Activated CD4-positive, alpha-beta T cell treated with anti-CD3 and anti-CD28 coated beads for 48 hours (primary cell): ENCODE results near the gene XRCC4.
"Not testable (repeated sequence)": the region's sequence is repeated elsewhere in the genome, so short reads cannot be mapped to it uniquely, and the experiment has no call there.

Experiments used
- DNase-seq: peaks from one replicate; pipeline ENCODE4 v3.0.0-alpha.2; 2020

XRCC4 gene

DNA sequence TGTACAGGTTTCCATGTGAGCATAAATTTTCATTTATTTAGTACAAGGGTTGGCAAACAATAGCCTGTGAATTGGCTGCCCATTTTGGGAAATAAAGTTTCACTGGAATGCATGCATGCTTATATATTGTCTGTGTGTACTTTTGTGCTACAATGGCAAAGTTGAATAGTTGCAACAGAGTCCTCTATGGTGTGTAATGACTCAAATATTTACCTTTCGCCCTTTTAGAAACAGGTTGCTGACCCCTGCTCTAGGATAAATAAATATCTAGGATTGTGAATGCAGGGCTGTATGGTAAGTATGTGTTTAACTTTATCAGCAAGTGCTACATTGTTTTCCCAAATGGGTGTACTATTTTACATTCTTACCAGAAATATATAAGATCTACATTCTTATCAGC is 47.2 kb downstream of the XRCC4 start:
- DNase-seq, result no peak

- DNase-seq, result no peak
Measured at GRCh38 chr5:83125560-83125959, 48.2 kb downstream of the XRCC4 start.

DNA sequence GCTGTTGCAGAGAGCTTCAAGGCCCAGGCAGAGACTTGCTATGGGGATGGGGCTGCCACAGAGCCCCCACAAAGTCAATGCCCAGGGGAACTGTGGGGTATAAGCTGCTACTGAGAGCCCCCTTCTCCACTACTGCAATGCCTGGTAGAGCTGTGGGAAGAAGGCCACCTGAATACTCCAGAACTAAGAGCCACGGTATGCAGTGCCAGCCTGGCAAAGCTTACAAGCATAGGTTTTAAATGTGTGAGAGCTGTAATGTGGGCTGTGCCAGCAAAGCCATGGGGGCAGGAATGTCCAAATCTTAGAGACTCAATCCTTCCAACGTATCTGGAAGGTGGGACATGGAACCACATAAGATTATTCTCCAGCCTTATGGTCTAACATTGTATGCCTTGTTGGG is 49.2 kb downstream of the XRCC4 start:
- no peak for DNase-seq

DNA sequence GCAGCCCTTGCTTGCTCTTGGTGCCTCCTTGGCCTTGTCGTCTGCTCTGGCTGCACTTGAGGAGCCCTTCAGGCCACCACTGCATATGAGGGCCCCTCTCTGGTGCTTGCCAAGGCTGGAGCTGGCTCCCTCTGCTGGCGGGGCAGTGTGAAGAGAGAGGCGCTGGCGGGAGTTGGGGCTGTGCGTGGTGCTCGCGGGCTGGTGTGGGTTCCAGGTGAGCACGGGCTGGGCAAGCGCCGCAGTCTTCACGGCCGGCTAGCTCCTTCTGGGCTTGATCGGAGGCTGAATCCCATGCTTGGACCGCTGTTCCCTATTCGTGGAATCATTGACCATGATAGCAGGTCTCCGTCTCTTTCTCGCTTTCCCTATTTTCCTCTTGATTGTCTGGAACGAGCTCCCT is 56.5 kb downstream of the XRCC4 start:
- DNase-seq, result no peak

DNA sequence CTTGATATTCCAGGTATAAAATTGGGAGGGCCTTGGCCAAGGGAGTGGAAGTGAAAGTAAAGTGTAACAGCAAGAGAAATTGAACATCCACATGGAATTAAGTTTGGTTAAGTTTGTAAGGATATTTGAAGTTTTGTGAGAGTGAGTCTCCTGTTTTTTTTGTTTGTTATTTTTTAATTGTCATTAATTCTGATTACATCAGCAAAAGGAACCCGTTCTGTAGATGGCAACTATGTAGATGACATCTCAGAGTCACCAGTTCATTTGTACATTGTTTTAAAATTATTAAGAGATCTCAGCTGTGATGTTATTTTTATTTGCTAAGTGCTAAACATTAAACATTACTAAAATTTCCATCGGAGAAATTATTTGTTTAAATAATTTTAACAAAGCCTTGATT is 65.2 kb downstream of the XRCC4 start:
- no peak for DNase-seq

- no peak for DNase-seq
Measured at GRCh38 chr5:83145241-83145640, 67.9 kb downstream of the XRCC4 start.

DNA sequence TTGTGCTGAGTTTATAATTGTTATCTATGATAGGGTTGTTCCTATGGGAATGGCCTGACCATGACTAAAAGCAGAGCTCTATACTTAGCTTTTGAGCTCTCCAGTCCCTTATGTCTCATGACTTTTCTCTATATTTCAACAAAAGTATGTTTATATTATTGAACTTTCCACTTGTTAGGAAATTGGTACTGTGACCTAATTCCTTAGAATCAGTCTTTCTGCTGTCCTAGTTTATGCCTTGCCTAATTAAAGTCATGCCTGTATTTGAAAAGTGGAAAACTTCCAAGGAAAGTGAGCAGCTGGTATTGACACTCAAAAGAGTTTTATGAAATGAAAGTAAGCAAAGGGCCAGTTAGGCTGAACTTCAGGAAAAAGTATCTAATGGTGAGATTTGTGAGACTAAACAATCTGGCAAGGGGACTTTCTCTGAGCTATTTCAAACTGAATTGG is 68.6 kb downstream of the XRCC4 start:
- no peak for DNase-seq

- DNase-seq, result no peak
Measured at GRCh38 chr5:83146441-83146840, 69.1 kb downstream of the XRCC4 start.

- DNase-seq, result no peak
Measured at GRCh38 chr5:83147593-83147992, 70.2 kb downstream of the XRCC4 start.

DNA sequence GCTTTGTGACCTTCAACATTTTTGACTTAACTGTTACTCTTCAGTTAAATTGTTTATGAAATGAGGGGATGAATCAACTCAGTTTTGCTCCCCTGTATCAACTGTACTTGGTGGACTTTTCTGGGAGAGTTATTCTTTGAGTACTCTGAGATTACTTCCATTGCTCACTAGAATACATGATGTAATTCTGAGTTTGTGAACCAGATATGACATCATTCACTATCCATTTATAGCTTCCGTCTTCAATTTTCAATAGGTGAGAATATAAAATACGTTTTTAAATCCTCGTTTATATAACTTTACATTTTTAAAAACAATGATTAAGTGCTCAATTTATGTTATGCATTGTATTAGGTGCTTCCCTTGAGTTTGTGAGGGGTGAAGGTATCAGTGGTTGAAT is 71.0 kb downstream of the XRCC4 start:
- DNase-seq, result no peak

DNA sequence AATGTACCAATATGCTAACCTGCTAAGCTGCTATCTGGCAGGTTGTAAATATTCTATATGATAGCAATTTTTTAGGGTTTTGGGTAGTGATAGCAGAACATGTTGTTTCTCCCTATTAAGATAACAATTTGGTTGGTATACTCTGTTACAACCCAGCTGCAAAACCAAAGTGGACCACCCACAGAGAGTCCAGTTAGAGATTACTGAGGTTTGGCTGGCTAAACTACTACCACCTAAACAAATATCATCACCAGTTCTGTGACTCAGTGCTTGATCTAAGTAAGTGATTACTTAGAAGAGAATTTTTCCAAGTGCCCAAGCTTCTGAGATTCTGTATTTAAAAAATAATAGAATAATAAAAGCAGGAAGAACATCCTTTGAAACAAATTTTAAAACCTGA is 72.3 kb downstream of the XRCC4 start:
- no peak for DNase-seq

DNA sequence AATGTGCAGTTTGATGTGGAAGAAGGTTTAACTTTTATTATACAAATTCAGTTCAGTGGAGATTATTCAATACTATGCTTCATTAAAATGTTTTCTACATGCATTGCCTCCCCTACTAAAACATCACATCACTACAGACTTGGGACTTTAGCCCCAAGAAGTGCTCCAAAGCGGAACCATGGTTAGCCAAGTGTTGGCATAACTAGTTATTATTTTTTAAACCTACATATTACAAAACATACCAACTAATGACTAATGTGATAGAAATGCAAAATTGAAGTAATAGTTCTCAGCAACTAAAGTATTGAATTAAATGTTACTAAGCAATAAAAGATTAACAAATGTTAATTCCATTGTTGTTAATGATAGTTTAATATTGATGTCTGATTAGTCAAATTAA is 74.5 kb downstream of the XRCC4 start:
- DNase-seq, result no peak

- not testable (repeated sequence) for DNase-seq
Measured at GRCh38 chr5:83152996-83153395, 75.6 kb downstream of the XRCC4 start.

GRCh38 chr5:83156001-83156400 is 78.7 kb downstream of the XRCC4 start:
- DNase-seq, result no peak

- no peak for DNase-seq
Measured at GRCh38 chr5:83157163-83157562, 79.8 kb downstream of the XRCC4 start.

GRCh38 chr5:83162601-83163000 is 85.3 kb downstream of the XRCC4 start:
- no peak for DNase-seq

GRCh38 chr5:83167538-83167937 is 90.2 kb downstream of the XRCC4 start:
- DNase-seq, result no peak

- no peak for DNase-seq
Measured at GRCh38 chr5:83169571-83170337, 92.4 kb downstream of the XRCC4 start.

DNA sequence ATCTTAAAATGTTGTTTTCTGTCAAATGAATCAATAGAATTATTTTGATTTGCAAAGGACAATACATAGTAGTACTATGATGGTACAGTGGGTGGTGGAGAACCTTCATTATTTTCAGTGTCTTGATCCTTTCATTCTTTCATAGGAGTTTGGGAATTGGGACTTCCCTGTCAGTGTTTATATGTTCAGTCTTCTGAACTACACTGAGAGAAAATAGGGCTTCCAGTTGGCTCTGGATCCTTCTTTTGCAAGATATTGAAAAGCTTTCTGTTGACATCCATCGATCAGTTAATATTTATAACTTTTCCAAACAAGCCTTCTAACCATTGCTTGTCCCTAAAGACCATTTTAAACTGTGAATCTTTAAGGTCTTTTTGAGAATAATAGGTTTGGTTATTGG is 94.7 kb downstream of the XRCC4 start:
- no peak for DNase-seq

- DNase-seq, result no peak
Measured at GRCh38 chr5:83172655-83173054, 95.3 kb downstream of the XRCC4 start.

GRCh38 chr5:83173826-83174225 is 96.5 kb downstream of the XRCC4 start:
- no peak for DNase-seq

DNA sequence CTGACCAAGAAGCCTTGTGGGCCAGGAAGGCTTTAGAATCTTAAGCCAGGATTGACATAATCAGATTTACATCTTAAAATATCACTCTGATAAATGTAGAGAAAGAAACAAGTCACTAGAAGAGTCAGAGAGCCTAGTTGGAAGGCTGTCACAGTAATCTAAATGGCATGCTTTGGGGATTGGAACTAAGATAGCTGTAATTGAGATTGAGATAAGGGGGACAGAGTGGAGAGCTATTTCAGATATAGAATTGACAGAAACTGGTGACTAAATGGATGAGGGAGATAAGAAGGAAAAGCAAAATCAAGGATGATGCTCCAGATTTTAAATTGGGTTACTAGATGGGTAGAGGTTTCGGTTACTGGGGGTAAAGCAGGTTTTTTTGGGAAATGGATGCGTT is 100.5 kb downstream of the XRCC4 start:
- DNase-seq, result no peak

- no peak for DNase-seq
Measured at GRCh38 chr5:83179966-83180365, 102.6 kb downstream of the XRCC4 start.

DNA sequence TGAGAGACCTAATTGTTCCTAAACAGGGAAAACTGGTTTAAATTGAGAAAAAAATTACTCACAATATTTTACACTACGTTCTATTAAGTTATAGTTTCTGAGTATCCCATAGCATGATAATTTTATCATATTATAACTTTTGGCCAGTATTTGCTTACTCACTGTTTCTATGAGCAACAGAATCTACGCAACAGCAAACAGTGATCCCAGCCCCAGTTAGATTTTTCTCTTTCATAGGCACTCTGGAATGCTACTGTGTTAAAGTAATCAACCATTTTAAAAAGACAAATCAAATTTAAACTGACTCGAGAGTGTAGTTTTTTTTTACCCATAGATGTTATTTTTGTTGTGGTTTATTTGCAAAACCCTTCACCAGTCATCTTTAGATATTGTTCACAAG is 107.2 kb downstream of the XRCC4 start:
- DNase-seq, result no peak

DNA sequence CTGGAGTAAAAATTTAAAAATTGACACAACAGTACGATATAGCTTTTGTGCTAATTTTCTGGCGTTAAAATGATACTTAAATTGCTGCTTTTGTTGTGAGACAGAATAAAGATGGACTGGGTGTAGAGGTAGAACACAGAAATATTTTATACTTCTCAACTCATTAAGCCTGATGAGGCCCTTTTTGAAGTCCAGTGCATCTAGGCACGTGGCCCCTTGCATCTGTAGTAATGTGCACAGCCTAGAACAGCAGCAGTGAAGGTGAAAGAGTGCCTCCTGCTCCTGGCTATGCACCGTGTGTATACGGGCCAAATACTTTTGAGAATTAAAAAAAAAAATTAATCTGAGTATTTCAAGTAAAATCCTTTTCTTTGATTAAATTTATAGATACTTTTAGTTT is 115.6 kb downstream of the XRCC4 start:
- DNase-seq, result no peak
